GM10847 (cell line): ENCODE measurements around the gene NAT10.

Source experiments
- POLR2A ChIP-seq: IDR thresholded peaks from 2 replicates; pipeline ENCODE4 v1.6.1; 2011; ENCODE audit not compliant: insufficient read length; ENCODE audit errors: extremely low read depth

The NAT10 gene

GRCh38 chr11:34168642-34169420 lies 63.4 kb downstream of the NAT10 start:
- TF ChIP-seq POLR2A, result no peak

- TF ChIP-seq POLR2A, result no peak
Measured at GRCh38 chr11:34169686-34170085, 64.3 kb downstream of the NAT10 start.

GRCh38 chr11:34173050-34173449 lies 67.6 kb downstream of the NAT10 start:
- no peak for TF ChIP-seq POLR2A

GRCh38 chr11:34174412-34175041 lies 69.1 kb downstream of the NAT10 start:
- TF ChIP-seq POLR2A, result no peak

GRCh38 chr11:34175284-34176019 lies 70.0 kb downstream of the NAT10 start:
- TF ChIP-seq POLR2A, result no peak

GRCh38 chr11:34176751-34177209 lies 71.4 kb downstream of the NAT10 start:
- TF ChIP-seq POLR2A, result no peak

GRCh38 chr11:34178209-34178821 lies 72.9 kb downstream of the NAT10 start:
- no peak for TF ChIP-seq POLR2A

GRCh38 chr11:34179026-34179675 lies 73.7 kb downstream of the NAT10 start:
- TF ChIP-seq POLR2A, result no peak

GRCh38 chr11:34180040-34180813 lies 74.8 kb downstream of the NAT10 start:
- TF ChIP-seq POLR2A, result no peak

GRCh38 chr11:34181251-34181650 lies 75.8 kb downstream of the NAT10 start:
- no peak for TF ChIP-seq POLR2A

GRCh38 chr11:34181856-34182405 lies 76.5 kb downstream of the NAT10 start:
- TF ChIP-seq POLR2A, result no peak

- TF ChIP-seq POLR2A, result no peak
Measured at GRCh38 chr11:34182425-34182824, 77.0 kb downstream of the NAT10 start.

- no peak for TF ChIP-seq POLR2A
Measured at GRCh38 chr11:34182921-34183685, 77.7 kb downstream of the NAT10 start.

- TF ChIP-seq POLR2A, result no peak
Measured at GRCh38 chr11:34183848-34184391, 78.5 kb downstream of the NAT10 start.
